H1 (cell line): ENCODE measurements around the gene C19orf12. TPM values are rescaled to one million over a fixed set of nuclear protein-coding genes. Genes with fewer than 3 reads are reported as not detected.

Experiments
- YY1 ChIP-seq: IDR thresholded peaks from 2 replicates; pipeline ENCODE4 v1.6.1; 2011; ENCODE audit warnings: low read depth, mild to moderate bottlenecking, low read length
- polyA plus RNA-seq, 7 experiments: library from polyadenylated mRNA; depleted of rRNA in 3 of 7; stranded (reverse) in 5 of 7; unstranded in 2 of 7; fragments of >200 nt in 5 of 7; fragments of 200-250 nt in 2 of 7; gene quantifications; 1 replicate in 5 of 7; 2 replicates in 1 of 7; 4 replicates in 1 of 7; pipeline versions ENCODE4 v1.2.1 to v1.2.3, GENCODE V29; 2011 to 2013; ENCODE audit warnings: missing spikeins in 2 of 7, mixed read lengths in 2 of 7
- total RNA-seq: library from RNA; stranded (reverse); fragmentation: NEBNext Ultra II Directional; extraction: Animal tissue kit (Norgen Biotek cat#: 25700); gene quantifications from 2 replicates; pipeline ENCODE4 v1.2.1, GENCODE V29; 2021

The C19orf12 gene
- total and polyA plus RNA-seq, 2 of the 8 experiments (the other 6 are each of a cell fraction or from before 2014, with no cell fraction given), result 10.7 to 11.9 TPM

DNA sequence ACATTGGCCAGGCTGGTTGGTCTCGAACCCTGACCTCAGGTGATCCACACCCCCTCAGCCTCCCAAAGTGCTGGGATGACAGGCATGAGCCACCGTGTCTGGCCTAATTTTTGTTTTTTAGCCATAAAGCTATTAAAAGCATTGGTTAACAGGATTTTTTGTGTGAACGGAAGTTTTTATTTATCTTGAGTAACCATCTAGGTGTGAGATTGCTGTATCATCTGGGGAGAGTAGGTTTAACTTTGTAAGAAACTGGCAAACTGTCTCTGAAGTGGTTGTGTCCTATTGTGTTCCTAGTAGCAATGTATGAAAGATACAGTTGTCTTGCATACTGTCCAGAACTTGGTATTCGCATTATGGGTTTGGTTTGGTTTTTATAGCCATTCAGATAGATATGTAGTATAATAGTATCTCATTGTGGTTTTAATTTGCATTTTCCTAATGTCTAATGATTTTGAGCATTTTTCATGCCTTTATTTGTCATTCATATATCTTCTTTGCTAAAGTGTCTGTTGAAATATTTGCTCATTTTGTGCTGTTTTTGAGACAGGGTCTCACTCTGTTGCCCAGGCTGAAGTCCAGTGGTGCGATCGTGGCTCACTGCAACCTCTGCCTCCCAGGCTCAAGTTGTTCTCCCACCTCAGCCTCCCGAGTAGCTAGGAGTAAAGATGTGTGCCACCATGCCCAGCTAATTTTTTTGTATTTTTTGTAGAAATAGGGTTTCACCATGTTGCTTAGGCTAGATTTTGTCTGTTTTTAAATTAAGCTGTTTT is 63.3 kb downstream of the C19orf12 start (continued):
- TF ChIP-seq YY1, result no peak
